ENCODE results near the gene SKP1. TPM values are rescaled to one million over a fixed set of nuclear protein-coding genes. Genes with fewer than 3 reads are reported as not detected.

Gene SKP1
- total RNA-seq, 1 donor from 2014 or later = 758 TPM

DNA sequence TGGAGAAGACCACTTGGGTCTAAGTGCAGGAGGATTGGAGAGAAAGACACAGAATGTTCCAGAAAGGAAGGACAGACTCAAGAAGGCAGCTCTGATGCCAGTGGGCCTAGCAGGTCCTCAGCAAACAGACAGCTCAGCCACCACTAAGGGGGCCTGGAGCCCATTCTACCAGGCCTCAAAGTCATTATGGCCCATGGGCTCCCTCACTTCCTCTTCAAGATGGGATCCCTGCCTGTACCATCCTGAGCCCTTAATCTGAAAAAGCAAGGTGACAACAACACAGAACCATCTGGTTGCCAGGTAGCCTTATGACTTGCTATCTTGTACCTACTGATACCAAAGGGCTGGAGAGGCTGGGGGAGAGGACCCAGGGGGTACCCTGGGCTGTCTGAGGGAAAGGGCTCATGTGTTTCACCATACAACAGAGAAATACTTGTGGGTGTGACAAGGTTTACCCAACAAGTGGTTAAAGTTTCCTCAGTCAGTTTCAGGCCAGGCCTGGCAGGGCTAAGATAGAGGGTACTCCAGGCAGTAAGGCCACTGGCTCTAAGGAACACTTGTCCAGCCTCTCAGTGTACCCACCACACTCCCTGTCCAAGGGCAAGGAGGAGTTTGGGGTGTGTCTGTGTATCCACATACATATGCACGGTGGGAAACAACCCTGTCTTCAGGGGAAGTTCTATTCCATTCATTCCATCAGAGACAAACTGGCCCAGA is 31.6 kb downstream of the SKP1 start:
- TF ChIP-seq EZH2phosphoT487 (IDR thresholded peaks at IDR 0.05) (no peak), EZH2 (IDR thresholded peaks at IDR 0.05) (no peak)
- TF ChIP-seq, protein P1, sequence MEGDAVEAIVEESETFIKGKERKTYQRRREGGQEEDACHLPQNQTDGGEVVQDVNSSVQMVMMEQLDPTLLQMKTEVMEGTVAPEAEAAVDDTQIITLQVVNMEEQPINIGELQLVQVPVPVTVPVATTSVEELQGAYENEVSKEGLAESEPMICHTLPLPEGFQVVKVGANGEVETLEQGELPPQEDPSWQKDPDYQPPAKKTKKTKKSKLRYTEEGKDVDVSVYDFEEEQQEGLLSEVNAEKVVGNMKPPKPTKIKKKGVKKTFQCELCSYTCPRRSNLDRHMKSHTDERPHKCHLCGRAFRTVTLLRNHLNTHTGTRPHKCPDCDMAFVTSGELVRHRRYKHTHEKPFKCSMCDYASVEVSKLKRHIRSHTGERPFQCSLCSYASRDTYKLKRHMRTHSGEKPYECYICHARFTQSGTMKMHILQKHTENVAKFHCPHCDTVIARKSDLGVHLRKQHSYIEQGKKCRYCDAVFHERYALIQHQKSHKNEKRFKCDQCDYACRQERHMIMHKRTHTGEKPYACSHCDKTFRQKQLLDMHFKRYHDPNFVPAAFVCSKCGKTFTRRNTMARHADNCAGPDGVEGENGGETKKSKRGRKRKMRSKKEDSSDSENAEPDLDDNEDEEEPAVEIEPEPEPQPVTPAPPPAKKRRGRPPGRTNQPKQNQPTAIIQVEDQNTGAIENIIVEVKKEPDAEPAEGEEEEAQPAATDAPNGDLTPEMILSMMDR (IDR thresholded peaks at IDR 0.05) = no peak
- Histone ChIP-seq H4K20me1 (ENCODE audit: low read depth) (peaks cover 92% of the 10 kb centered on the region), H3K4me1 (no peaks in the 10 kb centered on the region), H3K9me3 (ENCODE audit: low read depth) (no peaks in the 10 kb centered on the region), H3K36me3 (no peaks in the 10 kb centered on the region), H3K9ac (no peak overlapping the region), H3F3A (ENCODE audit: low read depth) (peaks cover 13% of the 10 kb centered on the region), H3K4me3 (no peak overlapping the region), H2AFZ (replicated peaks) (no peak overlapping the region), H3K79me2 (ENCODE audit: low read depth) (peaks cover 10% of the 10 kb centered on the region), H3K27ac (no peak overlapping the region), H3K4me2 (no peak overlapping the region), H3K27me3 (no peaks in the 10 kb centered on the region)
- H3K27me3 Mint-ChIP-seq (ENCODE audit: insufficient read depth, low read depth) = peaks cover 8% of the 10 kb centered on the region
- DNase-seq (ENCODE audit: low spot score) = no peak
- peaks cover 6% of the 10 kb centered on the region for H3K4me1 Mint-ChIP-seq
- H3K27ac Mint-ChIP-seq = peak overlapping the region; percentile 25
- H3K4me3 Mint-ChIP-seq = no peak overlapping the region
- H3K9me3 Mint-ChIP-seq = no peaks in the 10 kb centered on the region
- peaks cover 24% of the 10 kb centered on the region for H3K36me3 Mint-ChIP-seq

DNA sequence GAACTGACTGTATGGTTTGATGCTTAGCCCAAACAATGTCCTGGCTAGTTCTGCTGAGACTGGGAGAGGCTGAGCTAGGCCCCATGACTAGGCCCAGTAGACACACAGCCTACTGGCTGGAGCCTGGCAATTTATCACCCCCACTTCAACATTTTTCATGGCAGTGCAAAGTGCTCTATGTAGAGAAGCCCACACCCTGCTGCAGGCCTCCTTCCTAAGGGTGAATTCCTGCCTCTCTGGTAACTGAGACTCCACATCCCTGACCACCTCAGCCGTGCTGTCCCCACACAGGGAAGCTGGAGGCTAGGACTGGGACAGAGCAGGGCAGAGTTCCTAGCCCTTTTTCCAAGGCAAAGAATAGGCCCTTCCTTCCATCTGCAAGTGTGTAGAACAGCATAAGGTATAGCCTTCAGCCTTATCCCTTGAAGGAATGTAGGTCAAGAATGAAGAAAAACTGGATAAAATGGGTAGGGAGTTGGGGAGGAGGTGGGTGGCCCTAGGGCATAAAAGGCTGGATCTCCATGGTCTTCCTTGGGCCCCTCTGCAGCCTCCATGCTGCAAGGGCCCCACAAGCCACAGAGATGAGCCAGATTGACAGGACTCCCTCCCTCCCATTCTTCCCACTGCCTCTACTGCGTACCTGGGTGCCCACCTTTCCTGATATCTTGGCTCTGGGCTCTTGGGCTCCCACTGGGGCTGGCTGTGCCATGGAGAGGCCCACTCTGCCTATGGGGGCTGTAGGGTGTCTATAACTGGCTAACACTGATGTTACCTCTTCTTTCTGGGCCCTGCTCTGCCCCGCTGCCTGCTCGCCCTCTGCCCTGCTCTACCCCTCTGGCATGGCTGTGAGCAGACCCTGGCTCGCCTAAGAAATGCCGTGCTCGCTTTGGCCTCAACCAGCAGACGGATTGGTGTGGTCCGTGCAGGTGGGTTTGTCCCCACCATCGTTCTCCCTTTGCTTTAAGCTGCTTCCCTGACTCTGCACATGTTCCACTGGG is 32.5 kb downstream of the SKP1 start:
- Mint-ChIP-seq H3K9me3 (no peaks in the 10 kb centered on the region), H3K4me3 (no peak overlapping the region), H3K4me1 (peaks cover 6% of the 10 kb centered on the region), H3K27ac (peak overlapping the region; percentile 25), H3K36me3 (peaks cover 21% of the 10 kb centered on the region), H3K27me3 (ENCODE audit: insufficient read depth, low read depth) (peaks cover 12% of the 10 kb centered on the region)
- no peak overlapping the region for H3K4me3 ChIP-seq
- H3K9me3 ChIP-seq (ENCODE audit: low read depth) = no peaks in the 10 kb centered on the region
- H2AFZ ChIP-seq (replicated peaks) = no peak overlapping the region
- no peak overlapping the region for H3K4me2 ChIP-seq
- H3K79me2 ChIP-seq (ENCODE audit: low read depth) = peaks cover 10% of the 10 kb centered on the region
- no peaks in the 10 kb centered on the region for H3K36me3 ChIP-seq
- TF ChIP-seq EZH2phosphoT487 (IDR thresholded peaks at IDR 0.05) (no peak), EZH2 (IDR thresholded peaks at IDR 0.05) (no peak)
- TF ChIP-seq, protein P1 (IDR thresholded peaks at IDR 0.05) = no peak
- no peak for DNase-seq (ENCODE audit: low spot score)
- no peak overlapping the region for H3K9ac ChIP-seq
- no peak overlapping the region for H3K27ac ChIP-seq
- peaks cover 92% of the 10 kb centered on the region for H4K20me1 ChIP-seq (ENCODE audit: low read depth)
- peaks cover 13% of the 10 kb centered on the region for H3F3A ChIP-seq (ENCODE audit: low read depth)
- H3K27me3 ChIP-seq = no peaks in the 10 kb centered on the region
- no peaks in the 10 kb centered on the region for H3K4me1 ChIP-seq

DNA sequence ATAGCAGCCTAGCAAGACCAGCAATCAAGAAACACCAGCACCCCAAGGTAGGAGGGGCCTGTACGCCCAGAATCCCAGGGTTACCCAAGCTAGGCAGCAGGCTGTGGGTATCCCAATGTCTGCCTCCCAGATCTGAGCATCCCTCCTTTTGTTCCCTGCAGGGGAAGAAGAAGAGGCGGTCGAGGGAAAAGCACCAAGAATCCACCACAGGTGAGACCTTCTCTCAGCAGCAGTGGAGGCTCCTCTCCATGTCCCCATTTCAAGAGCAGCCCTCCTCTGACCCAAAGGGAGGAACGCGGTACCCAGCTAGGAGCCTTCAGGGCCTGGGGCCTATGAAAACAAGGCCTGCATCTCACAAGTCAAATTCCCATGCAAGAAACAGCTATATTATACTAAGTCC is 33.3 kb downstream of the SKP1 start:
- no peaks in the 10 kb centered on the region for H3K9me3 Mint-ChIP-seq
- Histone ChIP-seq H3F3A (ENCODE audit: low read depth) (peaks cover 13% of the 10 kb centered on the region), H3K4me2 (no peak overlapping the region), H3K79me2 (ENCODE audit: low read depth) (peaks cover 10% of the 10 kb centered on the region), H3K36me3 (no peaks in the 10 kb centered on the region), H3K4me3 (no peak overlapping the region), H4K20me1 (ENCODE audit: low read depth) (peaks cover 95% of the 10 kb centered on the region), H2AFZ (replicated peaks) (no peak overlapping the region), H3K27me3 (no peaks in the 10 kb centered on the region), H3K9ac (no peak overlapping the region), H3K4me1 (no peaks in the 10 kb centered on the region), H3K27ac (no peak overlapping the region), H3K9me3 (ENCODE audit: low read depth) (no peaks in the 10 kb centered on the region)
- no peak for DNase-seq (ENCODE audit: low spot score)
- TF ChIP-seq, protein P1 (IDR thresholded peaks at IDR 0.05) = no peak
- peaks cover 18% of the 10 kb centered on the region for H3K36me3 Mint-ChIP-seq
- H3K4me3 Mint-ChIP-seq = no peak overlapping the region
- H3K27me3 Mint-ChIP-seq (ENCODE audit: insufficient read depth, low read depth) = peaks cover 12% of the 10 kb centered on the region
- no peak overlapping the region for H3K27ac Mint-ChIP-seq
- peaks cover 6% of the 10 kb centered on the region for H3K4me1 Mint-ChIP-seq

Data from neural progenitor cell (in vitro differentiated cells).